ENCODE results near the gene PATZ1. TPM values are rescaled to one million over a fixed set of nuclear protein-coding genes. Genes with fewer than 3 reads are reported as not detected.

Gene PATZ1
- total RNA-seq, 4 donors from 2014 or later: 3.6 to 12.2 (median 8.7) TPM

DNA sequence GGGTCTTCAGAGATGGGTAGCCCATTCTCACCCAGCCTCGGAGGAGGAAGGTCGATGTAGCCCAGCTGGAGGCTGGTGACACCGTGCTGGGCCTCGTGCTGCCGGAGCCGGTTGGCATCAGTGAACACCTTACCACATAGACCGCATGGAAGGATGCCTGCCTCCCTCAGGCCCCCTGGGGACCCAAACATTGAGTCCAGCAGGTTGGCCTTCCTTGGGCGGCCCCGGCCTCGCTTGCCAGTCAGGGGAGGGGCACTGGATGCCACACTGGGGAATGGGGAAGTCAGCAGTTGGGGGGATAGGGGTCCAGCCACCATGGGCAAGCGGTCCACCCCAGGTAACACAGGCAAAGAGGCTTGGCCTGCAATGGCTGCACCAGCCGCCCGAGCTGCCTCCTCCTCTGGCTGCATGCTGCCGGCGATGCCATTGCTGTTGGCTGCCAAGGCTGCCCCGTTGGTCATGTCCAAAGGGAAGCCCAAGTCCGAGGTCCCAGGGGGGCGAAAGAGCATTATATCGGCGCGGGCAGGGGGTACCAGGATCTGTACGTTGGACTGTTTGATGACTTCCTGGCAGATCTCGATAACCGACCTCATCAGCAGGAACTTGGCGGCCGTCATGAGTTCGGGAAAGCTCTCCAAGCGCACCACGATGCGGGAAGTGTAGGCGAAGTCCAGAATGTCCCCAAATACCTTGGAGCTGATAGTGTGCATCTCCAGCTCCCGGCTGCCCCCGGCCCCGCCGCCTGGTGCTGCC, 1.4 kb downstream of the PATZ1 start:
- Histone ChIP-seq H3K9me3 (no peaks in the 10 kb centered on the region), H3K36me3 (no peaks in the 10 kb centered on the region), H3K4me3 (peak overlapping the region; percentile 44 to 84 (median 65)), H3K4me1 (peaks cover 30 to 55% (median 47%) of the 10 kb centered on the region in 4 donors), H3K27me3 (no peaks in the 10 kb centered on the region), H3K27ac (peak overlapping the region; percentile 87 to 95 (median 91))
- peak; percentile 64 for DNase-seq
- intact Hi-C loops (cut with DNase I; ENCODE audit: low total_unique reads) (loop anchor here (2.0 kb wide), 1 partner anchor 54 kb away; the partner anchor contains the start of gene DRG1), in situ Hi-C loops (cut with MboI; ENCODE audit: low pct_ligation_motif_present in 1 of 4, low pct_unique_long_range_greater_than_20kb in 1 of 4, low sequenced_read_pairs in 3 of 4) (loop anchor here in 1 of 4 donors (25.0 kb wide), 1 partner anchor 93 kb away; no protein-coding TSS in a partner anchor)
- 24% methylated on average over 32 of the region's 35 CpGs; no CpG with 5 or more reads in 1 of the 2 donors for WGBS, 2 donors (ENCODE audit: low coverage in 1 of 2)
- TF ChIP-seq POLR2AphosphoS5 (IDR thresholded peaks at IDR 0.05): no peak
- TF ChIP-seq, protein P1, sequence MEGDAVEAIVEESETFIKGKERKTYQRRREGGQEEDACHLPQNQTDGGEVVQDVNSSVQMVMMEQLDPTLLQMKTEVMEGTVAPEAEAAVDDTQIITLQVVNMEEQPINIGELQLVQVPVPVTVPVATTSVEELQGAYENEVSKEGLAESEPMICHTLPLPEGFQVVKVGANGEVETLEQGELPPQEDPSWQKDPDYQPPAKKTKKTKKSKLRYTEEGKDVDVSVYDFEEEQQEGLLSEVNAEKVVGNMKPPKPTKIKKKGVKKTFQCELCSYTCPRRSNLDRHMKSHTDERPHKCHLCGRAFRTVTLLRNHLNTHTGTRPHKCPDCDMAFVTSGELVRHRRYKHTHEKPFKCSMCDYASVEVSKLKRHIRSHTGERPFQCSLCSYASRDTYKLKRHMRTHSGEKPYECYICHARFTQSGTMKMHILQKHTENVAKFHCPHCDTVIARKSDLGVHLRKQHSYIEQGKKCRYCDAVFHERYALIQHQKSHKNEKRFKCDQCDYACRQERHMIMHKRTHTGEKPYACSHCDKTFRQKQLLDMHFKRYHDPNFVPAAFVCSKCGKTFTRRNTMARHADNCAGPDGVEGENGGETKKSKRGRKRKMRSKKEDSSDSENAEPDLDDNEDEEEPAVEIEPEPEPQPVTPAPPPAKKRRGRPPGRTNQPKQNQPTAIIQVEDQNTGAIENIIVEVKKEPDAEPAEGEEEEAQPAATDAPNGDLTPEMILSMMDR (IDR thresholded peaks at IDR 0.05): no peak
- no peak for TF ChIP-seq EP300 (IDR thresholded peaks at IDR 0.05; ENCODE audit: low read depth)
- no peak for TF ChIP-seq POLR2A (IDR thresholded peaks at IDR 0.05)

DNA sequence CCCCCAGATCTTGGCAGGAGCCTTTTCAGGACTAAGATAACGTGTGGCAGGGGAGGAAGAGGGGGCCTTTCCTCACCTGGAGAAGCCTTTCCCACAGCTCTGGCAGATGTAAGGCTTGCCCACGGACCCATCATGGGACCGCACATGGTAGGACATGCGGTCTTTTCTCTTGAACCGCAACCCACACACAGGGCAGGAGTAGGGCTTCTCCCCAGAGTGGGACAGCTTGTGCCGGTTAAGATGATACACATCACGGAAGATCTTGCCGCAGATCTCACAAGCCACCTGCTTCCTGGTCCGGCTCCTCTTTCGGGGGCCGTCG, 1.9 kb downstream of the PATZ1 start:
- Histone ChIP-seq H3K4me1 (peaks cover 33 to 61% (median 49%) of the 10 kb centered on the region in 4 donors), H3K9me3 (no peaks in the 10 kb centered on the region), H3K36me3 (no peaks in the 10 kb centered on the region), H3K27ac (peak overlapping the region; percentile 43 to 95 (median 91)), H3K4me3 (peak overlapping the region in 2 of 4 donors; percentile 61 to 69), H3K27me3 (no peaks in the 10 kb centered on the region)
- in situ Hi-C loops (cut with MboI; ENCODE audit: low pct_ligation_motif_present in 1 of 4, low pct_unique_long_range_greater_than_20kb in 1 of 4, low sequenced_read_pairs in 3 of 4): loop anchor here in 1 of 4 donors (25.0 kb wide), 1 partner anchor 93 kb away; no protein-coding TSS in a partner anchor
- 21% methylated on average over 12 of the region's 12 CpGs; no CpG with 5 or more reads in 1 of the 2 donors for WGBS, 2 donors (ENCODE audit: low coverage in 1 of 2)
- TF ChIP-seq POLR2AphosphoS5 (IDR thresholded peaks at IDR 0.05): no peak
- TF ChIP-seq POLR2A (IDR thresholded peaks at IDR 0.05): no peak
- TF ChIP-seq EP300 (IDR thresholded peaks at IDR 0.05; ENCODE audit: low read depth): no peak
- TF ChIP-seq, protein P1 (IDR thresholded peaks at IDR 0.05): no peak
- intact Hi-C loops (cut with DNase I; ENCODE audit: low total_unique reads): loop anchor here (2.0 kb wide), 1 partner anchor 55 kb away; the partner anchor contains the start of gene DRG1
- DNase-seq: peak; percentile 20

DNA sequence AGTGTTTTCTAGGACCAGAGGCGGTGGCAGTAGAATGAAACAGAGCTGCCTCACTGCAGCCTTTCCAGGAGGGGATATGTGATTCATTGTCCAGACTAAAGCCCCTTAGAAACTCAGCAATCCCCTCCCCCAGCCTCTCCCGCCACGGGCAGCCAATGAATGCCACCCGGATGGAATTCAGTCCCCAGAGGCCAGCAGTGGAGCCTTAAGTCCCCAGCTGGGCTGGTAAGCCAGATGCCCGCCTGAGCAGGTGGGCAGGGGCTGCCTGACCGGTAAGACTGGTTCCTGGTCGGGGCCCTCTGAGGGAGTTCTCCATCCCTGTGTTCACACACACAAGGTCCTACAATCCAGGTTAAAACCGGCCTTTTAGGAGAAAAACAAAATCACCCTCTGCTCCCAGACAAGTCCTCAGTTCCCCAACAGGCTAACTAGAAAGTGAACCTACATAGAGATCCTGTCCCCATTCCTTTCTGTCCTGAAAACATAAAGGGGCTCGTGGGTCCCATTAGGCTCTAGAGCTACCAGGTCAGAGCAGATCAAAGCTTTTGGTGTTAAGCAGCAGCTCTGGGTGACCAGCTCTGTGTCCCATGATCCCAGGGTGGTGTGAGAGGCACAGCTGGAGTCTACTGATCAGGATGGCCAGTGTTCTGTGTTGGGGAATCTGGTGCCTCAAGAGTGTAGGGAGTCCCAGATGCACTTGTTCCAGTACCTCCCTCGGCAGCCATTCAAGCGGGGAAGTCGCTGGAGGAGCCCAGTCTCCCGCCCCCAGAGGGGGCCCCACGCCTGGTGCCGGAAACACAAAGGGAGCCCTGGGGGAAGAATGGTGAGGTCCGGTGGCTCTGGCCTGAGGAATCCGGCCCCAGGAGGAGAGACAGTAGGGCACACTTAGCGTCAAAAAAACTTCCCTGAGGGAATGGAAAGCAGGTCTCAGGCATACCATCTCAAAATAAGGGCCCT, 2.6 kb downstream of the PATZ1 start:
- Histone ChIP-seq H3K4me3 (peak overlapping the region in 2 of 4 donors; percentile 61 to 69), H3K4me1 (peaks cover 35 to 62% (median 51%) of the 10 kb centered on the region in 4 donors), H3K27me3 (no peaks in the 10 kb centered on the region), H3K9me3 (no peaks in the 10 kb centered on the region), H3K27ac (peak overlapping the region; percentile 43 to 95 (median 91)), H3K36me3 (no peaks in the 10 kb centered on the region)
- peak; percentile 81 for DNase-seq
- intact Hi-C loops (cut with DNase I; ENCODE audit: low total_unique reads) (loop anchor here (2.0 kb wide), 1 partner anchor 55 kb away; the partner anchor contains the start of gene DRG1), in situ Hi-C loops (cut with MboI; ENCODE audit: low pct_ligation_motif_present in 1 of 4, low pct_unique_long_range_greater_than_20kb in 1 of 4, low sequenced_read_pairs in 3 of 4) (loop anchor here in 1 of 4 donors (25.0 kb wide), 1 partner anchor 94 kb away; no protein-coding TSS in a partner anchor)
- 10 to 60% methylated on average over 1 to 18 of the region's 18 CpGs for WGBS, 2 donors (ENCODE audit: low coverage in 1 of 2)
- no peak for TF ChIP-seq POLR2A (IDR thresholded peaks at IDR 0.05)
- TF ChIP-seq, protein P1 (IDR thresholded peaks at IDR 0.05): no peak
- TF ChIP-seq EP300 (IDR thresholded peaks at IDR 0.05; ENCODE audit: low read depth): no peak
- peak in 2 of 3 donors; percentile 38 to 56 for TF ChIP-seq POLR2AphosphoS5 (IDR thresholded peaks at IDR 0.05)

Measured in transverse colon (tissue), 4 donors.